KG1 (cell line): ENCODE measurements around the gene PKN1.
"Not testable (repeated sequence)": the region's sequence is repeated elsewhere in the genome, so short reads cannot be mapped to it uniquely, and the experiment has no call there.

Source experiments
- DNase-seq: peaks from one replicate; lab custom pipeline; 2025; lab: John Stamatoyannopoulos, UW

PKN1 gene

DNA sequence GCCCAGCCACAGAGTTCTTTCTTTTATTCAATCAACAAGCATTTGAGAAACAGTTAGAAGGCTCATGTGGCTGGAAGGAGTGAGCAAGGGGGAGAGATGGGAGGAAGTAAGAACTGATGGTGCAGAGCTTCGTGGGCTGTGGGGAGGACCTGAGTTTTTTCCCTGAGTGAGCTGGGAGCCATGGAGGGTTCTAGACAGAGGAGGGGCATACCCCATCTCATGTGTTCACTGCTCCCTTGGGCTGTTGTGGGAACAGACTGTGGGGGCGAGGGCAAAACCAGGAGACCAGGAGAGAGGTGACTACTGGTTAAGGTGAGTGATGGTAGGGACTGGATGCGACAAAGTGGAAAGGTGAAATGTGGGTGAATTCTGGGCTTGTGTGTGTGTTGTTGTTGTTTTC lies 2.4 kb upstream of the PKN1 start:
- DNase-seq: no peak

DNA sequence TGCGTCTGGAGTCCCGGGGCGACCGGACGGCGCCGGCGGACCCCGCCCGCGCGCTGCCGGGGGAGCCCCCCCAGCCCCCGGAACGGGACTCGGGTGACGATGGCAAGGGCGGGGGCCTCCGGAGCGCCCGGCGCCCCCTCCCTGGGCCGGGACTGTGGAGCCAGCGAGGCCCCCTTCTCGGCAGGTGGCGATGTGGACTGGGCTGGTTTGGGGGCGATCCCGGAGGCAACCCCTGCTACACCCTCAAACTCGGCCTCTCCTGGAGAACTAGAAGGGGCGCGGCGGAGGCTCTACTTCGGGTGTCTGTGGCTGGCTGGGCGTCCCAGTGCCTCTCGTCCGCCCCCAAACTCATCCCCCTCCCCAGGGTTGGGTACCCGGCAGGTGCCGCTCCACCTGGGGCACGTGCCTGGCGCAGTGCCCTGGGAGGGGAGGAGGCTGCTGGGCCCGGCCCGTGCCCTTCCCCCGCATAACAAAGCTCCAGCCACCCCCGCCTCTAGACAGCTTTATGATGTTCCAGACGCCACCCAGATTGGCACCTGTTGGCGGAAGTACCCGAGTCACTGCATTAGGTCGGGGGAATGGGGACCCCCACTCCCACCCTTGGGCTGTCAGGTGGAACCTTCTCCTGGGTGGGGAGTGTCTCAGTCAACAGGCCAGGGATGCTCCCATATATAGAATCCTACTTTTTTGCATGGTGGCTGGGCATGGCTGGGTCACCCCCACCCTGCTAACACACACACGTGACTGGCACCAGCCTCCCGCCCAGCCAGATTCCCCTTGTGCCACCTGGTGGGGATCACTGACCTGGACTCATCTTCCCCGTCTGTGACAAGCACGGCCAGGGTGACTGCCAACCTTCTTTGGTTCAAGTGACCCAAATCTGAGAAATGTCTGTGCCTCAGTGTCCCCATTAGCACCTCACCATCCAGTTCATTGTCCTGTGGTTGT lies 722 bp downstream of the PKN1 start:
- DNase-seq: no peak

DNA sequence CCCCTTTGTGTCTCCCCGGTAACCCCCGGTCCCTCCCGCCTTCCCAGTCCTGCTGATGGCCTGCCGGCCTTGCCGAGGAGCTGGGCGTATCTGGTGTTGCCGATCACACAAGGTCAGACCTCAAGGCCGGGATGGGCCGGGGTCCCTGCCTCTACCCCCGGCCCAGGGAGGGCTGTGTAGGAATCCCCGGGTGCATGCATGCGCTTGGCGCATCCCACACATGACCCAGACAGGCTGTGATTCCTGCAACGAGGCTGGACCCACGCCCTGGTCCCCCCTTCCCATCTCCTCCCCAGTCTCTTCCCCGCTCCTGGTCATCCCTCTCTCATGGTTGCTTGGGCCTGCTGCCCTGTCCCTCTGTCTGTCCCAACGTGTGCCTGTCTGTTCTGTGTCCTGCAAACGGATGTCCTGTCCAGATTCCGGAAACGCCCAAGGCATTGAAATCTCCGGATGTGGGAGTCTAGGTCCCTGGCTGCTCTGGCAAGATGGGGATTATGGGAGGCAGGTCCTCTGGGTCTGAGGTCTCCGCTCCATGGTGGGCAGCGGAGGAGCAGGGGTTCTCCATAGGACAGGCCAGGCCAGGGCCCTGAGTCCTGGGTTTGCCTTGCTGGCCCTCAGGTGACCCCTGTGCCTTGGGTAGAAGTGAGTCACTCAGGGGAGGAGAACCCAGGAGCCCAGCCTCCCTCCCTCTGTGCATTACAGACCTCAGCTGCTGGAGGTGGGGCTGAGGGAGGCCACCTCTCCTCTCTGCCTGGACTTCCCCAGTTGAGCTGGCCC lies 1.6 kb downstream of the PKN1 start:
- DNase-seq: peak; percentile 12

DNA sequence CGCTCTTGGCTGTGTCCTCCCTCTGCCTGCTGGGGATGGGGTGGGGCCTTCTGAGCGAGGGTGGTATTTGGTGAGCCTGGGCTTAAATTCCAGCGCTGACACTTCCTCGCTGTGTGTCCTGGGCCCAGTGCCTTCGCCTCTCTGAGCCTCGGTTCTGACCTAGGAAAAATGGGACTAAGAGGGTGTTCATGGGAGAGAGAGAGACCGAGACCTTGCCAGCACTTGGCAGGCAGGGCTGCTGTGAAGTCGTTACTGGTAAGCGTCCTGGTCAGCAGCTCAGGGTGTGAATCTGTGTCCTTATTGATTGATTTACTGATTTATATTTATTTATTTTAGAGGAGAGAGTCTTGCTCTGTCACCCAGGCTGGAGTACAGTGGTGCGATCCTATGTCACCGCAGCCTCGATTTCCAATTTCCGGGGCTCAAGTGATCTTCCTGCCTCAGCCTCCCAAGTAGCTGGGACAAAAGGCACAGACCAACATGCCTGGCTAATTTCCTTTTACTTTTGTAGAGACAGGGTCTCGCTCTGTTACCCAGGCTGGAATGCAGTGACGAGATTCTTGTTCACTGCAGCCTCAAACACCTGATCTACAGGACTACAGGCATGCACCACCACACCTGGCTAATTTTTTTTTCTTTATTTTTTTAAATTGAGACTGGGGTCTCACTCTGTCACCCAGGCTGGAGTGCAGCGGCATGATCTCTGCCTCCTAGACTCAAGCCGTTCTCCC lies 2.4 kb downstream of the PKN1 start:
- no peak for DNase-seq

DNA sequence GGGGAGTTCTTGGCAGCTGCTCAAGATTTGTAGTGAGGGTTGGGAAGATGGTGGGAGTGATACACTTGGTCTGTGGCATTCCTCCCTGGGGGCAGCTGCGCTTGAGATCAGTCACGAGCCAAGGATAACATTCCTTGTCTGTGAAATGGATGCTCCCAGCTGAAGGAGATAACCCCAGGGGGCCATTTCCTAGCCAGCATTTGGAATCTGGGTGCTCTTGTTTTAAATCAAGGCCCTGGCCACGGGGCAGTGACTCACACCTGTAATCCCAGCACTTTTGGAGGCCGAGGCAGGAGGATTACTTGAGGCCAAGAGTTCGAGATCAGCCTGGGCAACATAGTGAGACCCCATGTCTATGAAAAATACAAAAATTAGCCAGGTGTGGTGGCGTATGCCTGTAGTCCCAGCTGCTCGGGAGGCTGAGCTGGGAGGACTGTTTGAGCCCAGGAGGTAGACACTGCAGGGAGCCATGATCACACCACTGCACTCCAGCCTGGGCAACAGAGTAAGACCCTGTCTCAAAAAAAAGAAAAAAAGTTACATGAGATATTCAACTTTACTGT lies 4.6 kb downstream of the PKN1 start:
- no peak for DNase-seq

DNA sequence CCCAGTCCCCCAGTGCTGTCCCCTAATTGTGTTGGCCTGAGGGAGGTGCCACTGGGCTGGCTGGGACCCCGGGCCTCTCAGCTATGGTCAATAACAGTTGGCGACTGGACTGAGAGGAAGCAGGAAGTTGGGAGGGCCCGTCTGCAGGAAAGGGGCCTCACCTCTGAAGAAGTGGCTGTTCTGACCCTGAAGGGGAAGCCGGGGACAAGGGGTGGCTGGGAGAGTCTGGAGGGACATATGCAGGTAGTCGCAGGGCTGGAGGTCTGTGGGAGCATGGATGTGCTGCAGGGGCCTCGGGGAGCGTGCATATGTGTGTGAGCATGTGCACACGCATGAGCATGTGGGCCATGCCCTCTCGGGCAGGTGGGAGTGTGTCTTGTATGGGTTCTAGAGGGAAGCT lies 5.9 kb downstream of the PKN1 start:
- DNase-seq: peak; percentile 53

DNA sequence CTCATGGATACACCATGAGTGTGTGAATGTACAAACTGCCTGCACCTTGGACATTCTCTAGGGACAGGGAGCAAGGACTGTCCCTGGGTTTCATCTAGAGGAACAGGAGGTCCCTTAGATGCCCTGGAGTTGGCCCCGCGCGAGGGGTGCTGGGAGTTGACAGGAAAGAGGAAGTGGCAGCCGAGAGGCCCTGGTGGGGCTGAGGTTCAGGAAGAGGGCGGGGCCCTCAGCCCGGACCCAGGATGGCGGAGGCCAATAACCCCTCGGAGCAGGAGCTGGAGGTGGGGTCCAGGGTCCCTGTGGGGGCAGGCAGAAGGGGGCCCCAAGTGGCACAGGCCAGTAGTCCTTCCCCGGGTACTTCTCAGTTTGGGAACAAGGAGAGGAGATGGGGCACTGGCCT lies 6.9 kb downstream of the PKN1 start:
- peak; percentile 90 for DNase-seq

DNA sequence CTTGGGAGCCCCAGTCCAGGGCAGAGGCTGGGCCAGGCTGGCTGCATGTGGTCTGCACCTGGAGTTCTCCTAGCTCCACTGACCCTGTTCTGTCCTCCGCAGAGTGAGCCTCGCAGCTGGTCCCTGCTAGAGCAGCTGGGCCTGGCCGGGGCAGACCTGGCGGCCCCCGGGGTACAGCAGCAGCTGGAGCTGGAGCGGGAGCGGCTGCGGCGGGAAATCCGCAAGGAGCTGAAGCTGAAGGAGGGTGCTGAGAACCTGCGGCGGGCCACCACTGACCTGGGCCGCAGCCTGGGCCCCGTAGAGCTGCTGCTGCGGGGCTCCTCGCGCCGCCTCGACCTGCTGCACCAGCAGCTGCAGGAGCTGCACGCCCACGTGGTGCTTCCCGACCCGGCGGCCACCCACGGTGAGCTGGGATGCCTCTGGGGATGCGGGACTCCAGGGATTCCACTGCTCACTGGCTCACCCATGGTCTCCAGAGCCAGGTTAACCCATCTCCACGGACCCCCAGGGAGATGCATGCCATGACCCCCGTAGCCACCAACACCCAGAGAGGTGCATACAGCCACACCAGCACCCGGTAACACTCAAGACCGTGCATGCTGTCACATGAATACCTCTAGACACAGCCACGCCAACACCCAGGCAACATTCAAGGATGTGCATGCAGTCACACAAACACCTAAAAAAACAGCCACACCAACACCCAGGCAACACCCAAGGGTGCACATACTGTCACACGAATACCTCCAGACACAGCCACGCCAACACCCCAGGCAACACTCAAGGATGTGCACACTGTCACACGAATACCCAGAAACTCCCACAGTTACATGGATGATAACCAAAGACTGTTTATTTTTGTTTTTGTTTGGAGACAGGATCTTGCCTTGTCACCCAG lies 8.2 kb downstream of the PKN1 start:
- no peak for DNase-seq

DNA sequence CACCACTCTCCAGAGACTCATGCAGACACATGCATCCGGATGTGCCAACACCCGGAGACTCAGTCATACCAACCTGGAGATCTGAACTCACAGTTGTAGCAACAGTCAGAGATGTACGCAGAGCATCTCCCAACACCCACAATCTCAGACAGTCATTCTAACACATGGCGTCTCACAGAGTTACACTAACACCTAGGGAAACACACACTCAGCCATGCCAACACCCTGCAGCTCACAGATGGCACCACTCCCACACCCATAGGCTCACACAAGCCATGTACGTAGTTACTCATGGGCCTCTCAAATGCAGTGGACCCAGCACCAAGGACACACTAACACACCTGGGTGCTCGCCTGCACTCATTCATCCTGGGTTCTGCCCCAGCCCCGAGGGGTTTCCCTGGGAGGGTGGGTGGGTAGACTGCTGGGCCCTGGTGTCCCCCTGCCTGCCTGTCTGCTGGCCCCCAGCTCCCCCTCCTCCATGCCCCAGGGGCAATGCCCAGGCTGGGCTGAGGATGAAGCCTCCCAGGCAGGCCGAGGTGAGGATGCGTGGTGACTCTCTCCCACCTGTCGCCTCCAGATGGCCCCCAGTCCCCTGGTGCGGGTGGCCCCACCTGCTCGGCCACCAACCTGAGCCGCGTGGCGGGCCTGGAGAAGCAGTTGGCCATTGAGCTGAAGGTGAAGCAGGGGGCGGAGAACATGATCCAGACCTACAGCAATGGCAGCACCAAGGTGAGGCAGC lies 10.0 kb downstream of the PKN1 start:
- DNase-seq: no peak

DNA sequence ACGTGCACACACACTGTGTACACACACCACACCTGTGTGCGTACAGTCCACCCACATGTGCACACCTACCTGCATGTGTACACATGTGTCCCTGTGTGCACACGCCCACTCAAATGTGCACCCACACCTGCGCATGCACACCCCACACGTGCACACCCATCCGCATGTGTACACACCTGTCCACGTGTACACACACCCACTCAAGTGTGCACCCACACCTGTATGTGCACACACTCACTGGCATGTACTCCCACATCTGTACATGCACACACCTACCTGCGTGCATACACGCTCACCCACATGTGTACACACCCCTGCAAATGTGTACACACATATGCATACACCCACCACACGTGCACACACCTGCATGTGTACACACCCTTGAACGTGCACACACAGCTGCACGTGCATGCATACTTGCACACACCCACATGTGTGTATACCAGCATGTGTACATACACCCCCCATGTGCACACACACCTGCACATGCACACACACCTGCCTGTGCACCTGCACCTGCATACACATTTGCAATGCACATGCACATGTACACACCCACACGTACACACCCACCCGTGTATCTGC lies 10.6 kb downstream of the PKN1 start:
- no peak for DNase-seq

DNA sequence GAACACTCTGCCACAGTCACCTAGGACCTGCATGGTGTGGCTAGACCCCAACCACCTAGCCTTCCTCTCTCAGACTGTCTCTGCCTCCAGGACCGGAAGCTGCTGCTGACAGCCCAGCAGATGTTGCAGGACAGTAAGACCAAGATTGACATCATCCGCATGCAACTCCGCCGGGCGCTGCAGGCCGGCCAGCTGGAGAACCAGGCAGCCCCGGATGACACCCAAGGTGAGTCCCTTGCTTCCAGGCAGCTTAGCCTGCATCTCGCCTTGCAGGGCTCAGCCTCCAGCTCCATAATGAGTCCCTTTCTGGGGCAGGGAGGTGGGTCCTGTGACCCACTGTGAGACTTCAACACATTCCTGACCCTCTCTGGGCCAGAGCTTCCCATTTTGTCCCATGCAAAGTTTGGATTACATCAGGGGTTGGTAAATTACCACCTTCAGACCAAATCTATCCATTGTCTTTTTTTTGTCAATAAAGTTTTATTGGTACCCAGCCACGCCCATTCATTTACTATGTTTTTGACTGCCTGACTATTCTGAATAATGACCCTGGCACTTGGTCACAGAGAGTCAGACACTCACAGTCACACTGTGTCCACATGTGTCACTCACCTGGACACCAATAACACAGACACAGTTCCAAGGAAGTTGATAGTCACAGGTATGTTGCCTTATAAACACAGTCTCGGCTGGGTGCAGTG lies 13.4 kb downstream of the PKN1 start:
- no peak for DNase-seq

DNA sequence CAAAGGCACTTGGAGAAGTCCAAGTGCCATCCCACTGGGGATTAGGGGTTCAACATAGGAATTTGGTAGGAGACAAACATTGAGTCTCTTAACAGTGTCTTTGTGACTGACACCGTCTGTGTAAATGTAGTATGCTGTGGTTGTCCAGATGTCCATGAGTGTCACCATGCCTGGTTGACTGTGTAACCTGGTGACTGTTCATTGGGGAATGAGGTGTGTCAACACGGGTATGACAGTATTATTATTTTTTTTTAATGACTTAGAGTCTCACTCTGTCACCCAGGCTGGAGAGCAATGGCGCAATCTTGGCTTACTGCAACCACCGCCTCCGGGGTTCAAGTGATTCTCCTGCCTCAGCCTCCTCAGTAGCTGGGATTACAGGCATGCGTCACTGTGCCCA lies 16.2 kb downstream of the PKN1 start:
- no peak for DNase-seq

DNA sequence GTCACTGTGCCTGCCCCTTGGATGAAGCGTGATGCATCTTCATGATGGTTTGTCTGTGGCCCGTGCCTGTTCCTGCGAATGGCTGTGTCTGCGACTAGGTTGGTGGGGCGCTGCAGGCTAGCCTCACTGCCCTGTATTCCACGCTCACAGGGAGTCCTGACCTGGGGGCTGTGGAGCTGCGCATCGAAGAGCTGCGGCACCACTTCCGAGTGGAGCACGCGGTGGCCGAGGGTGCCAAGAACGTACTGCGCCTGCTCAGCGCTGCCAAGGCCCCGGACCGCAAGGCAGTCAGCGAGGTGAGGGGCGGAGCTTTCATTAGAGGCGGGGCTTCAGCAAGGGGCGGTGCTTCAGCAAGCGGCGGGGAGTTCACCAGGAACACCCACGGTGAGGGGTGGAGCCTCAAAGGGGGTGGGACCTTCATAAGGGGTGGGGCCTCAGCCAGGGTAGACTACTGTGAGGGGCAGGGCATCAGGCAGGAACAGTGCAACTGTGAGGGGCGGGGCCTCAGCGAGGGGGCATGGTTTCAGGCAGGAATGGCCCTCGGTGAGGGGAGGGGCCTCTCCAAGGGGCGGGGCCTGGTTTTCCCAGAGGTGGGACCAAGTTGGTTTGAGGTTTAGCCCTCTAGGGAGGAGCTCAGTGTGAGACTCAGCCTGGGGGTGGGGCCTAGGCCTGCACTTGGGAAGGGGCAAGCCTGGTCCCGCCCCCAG lies 17.2 kb downstream of the PKN1 start:
- DNase-seq: no peak

DNA sequence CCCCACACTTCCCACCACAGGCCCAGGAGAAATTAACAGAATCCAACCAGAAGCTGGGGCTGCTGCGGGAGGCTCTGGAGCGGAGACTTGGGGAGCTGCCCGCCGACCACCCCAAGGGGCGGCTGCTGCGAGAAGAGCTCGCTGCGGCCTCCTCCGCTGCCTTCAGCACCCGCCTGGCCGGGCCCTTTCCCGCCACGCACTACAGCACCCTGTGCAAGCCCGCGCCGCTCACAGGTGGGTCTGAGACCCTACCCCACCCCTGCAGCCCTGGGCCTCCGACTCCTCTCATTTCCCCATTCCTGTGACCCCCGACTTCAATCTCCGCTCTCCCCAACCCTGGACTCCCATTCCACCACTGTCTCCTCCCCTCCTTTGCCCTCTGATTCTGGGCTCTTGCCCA lies 17.8 kb downstream of the PKN1 start:
- DNase-seq: no peak

DNA sequence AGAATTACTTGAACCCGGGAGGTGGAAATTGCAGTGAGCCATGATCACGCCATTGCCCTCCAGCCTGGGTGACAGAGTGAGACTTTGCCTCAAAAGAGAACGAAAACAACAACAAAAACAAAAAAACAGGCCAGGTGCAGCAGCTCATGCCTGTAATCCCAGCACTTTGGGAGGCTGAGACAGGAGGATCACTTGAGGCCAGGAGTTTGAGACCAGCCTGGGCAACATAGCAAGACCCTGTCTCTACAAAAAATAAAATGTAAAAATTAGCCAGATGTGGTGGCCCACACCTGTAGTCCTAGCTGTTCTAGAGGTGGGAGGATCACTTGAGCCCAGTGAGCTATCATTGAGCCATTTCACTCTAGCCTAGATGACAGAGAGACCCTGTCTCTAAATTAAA lies 19.2 kb downstream of the PKN1 start:
- not testable (repeated sequence) for DNase-seq

DNA sequence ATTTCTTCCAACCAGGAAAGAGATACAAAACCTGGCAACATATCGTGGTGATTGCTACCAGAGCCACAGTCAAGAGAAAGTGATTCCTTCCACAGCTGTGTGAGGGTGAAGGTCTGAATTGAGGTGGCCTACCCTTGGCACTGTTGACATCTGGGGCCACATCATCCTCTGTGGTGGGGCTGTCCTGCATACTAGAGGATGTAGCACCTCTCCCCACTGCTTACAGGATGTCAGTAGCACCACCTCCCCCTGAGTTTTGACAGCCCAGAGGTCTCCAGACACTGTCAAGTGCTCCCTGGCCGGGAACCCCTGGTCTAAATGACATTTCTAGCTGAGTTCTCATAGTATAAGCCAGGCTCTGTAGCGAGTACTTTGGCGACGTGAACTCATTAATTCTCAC lies 26.6 kb downstream of the PKN1 start:
- DNase-seq: no peak

DNA sequence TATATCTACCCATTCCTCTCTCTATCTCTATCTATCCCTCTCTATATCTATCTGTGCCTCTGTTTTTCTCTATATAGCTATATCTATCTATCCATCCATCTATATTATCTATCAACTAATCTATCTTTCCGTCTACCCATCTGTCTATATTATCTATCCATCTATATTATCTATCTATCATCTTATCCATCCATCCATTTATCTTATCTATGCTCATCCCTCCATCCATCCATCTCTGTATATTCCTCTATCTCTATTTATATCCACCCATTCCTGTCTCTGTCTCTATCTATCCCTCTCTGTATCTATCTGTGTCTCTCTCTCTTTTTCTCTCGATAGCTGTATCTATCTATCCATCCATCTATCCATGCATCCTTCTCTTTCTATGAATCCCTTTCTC lies 27.8 kb downstream of the PKN1 start:
- no peak for DNase-seq

DNA sequence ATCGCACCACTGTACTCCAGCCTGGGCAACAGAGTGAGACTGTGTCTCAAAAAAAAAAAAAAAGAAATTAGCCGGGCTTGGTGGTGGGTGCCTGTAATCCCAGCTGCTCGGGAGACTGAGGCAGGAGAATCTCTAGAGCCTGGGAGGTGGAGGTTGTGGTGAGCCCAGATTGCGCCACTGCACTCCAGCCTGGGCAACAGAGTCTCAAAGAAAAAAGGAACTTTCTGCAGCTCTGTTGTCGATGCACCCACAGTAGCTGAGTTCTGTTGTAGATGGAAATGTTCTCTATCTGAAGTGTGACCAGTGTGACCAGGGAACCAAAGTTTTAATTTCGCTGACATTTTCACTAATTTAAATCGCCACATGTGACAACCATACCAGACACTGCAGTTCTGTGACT lies 29.3 kb downstream of the PKN1 start:
- not testable (repeated sequence) for DNase-seq

DNA sequence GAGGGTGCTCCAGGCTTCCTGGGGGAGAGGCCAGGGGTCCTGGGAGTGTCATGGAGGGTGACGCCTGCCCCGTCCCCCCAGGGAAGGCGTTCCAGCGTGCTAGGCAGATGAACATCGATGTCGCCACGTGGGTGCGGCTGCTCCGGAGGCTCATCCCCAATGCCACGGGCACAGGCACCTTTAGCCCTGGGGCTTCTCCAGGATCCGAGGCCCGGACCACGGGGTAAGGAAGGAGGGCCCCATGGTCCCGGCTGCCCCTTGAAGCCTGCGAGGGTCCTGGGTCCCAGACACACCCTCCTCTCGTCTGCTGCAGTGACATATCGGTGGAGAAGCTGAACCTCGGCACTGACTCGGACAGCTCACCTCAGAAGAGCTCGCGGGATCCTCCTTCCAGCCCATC lies 30.6 kb downstream of the PKN1 start:
- DNase-seq: no peak
